ENCODE measurements around the gene FBLN7.

The FBLN7 gene

DNA sequence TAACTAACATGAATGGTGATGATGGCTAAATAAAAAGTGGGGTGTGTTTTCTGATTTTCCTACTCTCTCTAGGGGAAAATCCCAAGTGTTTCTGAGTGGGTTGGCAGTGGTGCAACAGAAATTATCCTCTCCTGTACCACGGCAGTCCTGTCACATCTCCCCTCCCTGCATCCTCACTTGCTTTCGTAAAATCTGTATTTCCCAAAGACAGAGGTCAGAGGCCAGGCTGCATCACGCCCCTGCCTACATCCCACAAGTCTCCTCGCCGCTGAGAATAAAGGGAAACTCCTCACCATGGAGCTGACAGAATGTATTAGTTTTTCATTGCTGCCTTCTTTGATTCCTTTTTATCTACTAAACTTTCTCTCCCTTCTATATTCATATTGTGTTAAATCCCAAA, 13.1 kb downstream of the FBLN7 start:
- H3K36me3 ChIP-seq (ENCODE audit: control insufficient read depth, insufficient read depth, low read length), result no peaks in the 10 kb centered on the region
- no peaks in the 10 kb centered on the region for H3K4me1 ChIP-seq (ENCODE audit: control insufficient read depth, insufficient read depth, low read length)
- H3K27ac ChIP-seq (ENCODE audit: low read depth, low read length), result no peak overlapping the region
- no peak overlapping the region for H3K4me3 ChIP-seq (ENCODE audit: low read depth, low read length)
- H3K27me3 ChIP-seq (ENCODE audit: control insufficient read depth, insufficient read depth, low read length), result no peaks in the 10 kb centered on the region
- H3K9ac ChIP-seq (ENCODE audit: low read depth, low read length), result no peak overlapping the region
- no peaks in the 10 kb centered on the region for H3K9me3 ChIP-seq (ENCODE audit: control insufficient read depth, insufficient read depth, low read length)

DNA sequence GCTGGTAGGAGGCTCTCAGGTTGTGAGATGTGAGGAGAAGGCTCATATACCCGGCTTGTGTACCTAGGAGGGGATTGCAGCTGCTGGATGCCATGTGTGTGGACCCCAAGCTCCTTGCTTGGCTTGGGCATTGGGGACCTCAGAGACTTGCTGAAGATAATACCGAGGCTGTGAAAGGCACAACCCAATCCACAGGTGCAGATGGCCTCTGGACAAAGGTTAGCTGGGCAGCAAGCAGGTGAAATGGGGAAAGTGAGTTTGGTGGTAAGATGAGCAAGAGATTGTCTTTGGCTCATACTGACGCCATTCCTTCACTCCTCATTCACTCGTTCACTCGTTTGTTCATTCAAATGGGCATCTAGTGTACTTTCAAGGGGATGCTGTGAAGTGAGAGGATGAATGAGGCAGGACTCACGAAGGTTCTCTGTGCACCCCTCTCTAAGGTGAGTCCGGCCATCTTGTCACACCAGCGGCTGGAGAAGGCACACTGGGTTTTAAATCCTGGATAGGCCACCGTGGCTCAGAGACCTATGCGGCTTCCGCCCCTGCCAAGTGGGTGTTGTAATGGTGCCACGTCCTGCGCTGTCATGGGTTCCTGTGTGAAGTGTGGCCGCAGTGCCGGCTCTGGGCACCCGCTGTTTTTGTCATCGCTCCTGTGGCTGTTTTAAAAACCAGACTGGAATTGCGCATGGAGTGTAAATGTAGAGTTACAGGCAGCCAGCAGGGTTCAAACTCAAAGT, 13.7 kb downstream of the FBLN7 start:
- no peak overlapping the region for H3K27ac ChIP-seq (ENCODE audit: low read depth, low read length)
- H3K27me3 ChIP-seq (ENCODE audit: control insufficient read depth, insufficient read depth, low read length), result no peaks in the 10 kb centered on the region
- no peak overlapping the region for H3K4me3 ChIP-seq (ENCODE audit: low read depth, low read length)
- H3K36me3 ChIP-seq (ENCODE audit: control insufficient read depth, insufficient read depth, low read length), result no peaks in the 10 kb centered on the region
- H3K9ac ChIP-seq (ENCODE audit: low read depth, low read length), result no peak overlapping the region
- no peaks in the 10 kb centered on the region for H3K9me3 ChIP-seq (ENCODE audit: control insufficient read depth, insufficient read depth, low read length)
- no peaks in the 10 kb centered on the region for H3K4me1 ChIP-seq (ENCODE audit: control insufficient read depth, insufficient read depth, low read length)

DNA sequence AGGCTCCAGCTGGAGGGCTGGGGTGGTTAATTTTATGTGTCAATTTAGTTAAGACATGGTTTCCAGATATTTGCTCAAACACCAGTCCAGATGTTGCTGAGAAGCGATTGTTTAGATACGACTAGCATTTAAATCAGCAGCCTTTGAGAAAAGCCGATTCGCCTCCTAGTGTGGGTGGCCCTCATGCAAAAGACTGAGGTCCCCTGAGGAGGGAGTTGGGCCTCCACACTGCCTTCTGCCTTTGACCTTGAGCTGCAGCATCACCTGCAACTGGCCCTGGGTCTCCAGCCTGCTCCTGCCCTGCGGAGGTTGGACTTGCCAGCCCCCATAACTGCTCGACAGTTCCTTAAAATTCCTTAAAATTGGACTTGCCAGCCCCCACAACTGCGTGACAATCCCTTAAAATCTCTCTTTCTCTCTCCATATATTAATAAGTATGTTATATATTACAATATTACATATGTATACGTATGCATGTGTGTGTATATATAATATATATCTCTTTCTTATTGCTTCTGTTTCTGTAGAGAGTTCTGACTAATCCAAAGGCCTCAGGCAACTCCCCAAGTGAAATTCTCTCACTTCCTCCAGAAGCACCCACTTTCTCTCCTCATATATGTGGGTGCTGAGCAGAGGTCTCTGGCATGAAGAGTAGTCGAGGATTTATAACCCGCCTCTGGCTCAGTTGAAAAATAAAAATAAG, 14.4 kb downstream of the FBLN7 start:
- H3K27me3 ChIP-seq (ENCODE audit: control insufficient read depth, insufficient read depth, low read length), result no peaks in the 10 kb centered on the region
- no peaks in the 10 kb centered on the region for H3K4me1 ChIP-seq (ENCODE audit: control insufficient read depth, insufficient read depth, low read length)
- H3K27ac ChIP-seq (ENCODE audit: low read depth, low read length), result no peak overlapping the region
- no peak overlapping the region for H3K4me3 ChIP-seq (ENCODE audit: low read depth, low read length)
- no peaks in the 10 kb centered on the region for H3K9me3 ChIP-seq (ENCODE audit: control insufficient read depth, insufficient read depth, low read length)
- no peaks in the 10 kb centered on the region for H3K36me3 ChIP-seq (ENCODE audit: control insufficient read depth, insufficient read depth, low read length)
- no peak overlapping the region for H3K9ac ChIP-seq (ENCODE audit: low read depth, low read length)

DNA sequence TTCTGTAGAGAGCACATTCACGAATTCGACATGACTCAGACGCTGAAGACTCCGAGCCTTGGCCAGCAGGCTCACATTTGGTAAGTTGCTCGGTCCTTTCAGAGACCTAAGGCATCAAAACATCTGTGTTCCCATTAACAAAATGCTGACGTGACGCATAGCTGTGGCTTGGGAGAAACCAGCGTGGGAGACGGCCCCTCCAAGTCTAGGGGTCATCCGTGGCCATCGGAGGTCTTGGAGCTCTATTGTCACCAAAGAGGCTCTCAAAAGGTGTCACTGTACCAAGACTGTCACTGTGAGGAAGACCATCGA, 14.9 kb downstream of the FBLN7 start:
- Histone ChIP-seq H3K36me3 (ENCODE audit: control insufficient read depth, insufficient read depth, low read length) (no peaks in the 10 kb centered on the region), H3K27ac (ENCODE audit: low read depth, low read length) (no peak overlapping the region), H3K4me1 (ENCODE audit: control insufficient read depth, insufficient read depth, low read length) (no peaks in the 10 kb centered on the region), H3K9ac (ENCODE audit: low read depth, low read length) (no peak overlapping the region), H3K27me3 (ENCODE audit: control insufficient read depth, insufficient read depth, low read length) (no peaks in the 10 kb centered on the region), H3K4me3 (ENCODE audit: low read depth, low read length) (no peak overlapping the region), H3K9me3 (ENCODE audit: control insufficient read depth, insufficient read depth, low read length) (no peaks in the 10 kb centered on the region)

DNA sequence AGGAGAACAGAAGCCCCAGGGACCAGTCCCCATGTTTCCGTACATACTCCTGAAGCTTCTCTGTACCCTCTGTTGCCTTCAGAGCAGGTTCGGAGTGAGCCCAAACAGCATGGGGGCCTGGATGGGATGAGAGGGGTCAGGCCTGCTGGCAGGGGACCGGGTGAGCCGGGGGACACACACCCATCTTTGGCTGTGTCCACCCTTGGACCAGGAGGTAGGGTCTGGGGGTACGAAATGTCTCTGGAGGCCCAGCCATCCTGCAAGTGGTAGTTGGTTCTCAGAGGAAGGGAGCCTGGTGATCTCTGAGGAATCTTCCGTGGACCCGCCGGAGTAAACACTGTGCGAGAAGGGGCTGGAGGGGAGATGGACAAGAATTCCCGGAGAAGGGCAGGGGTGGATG, 15.3 kb downstream of the FBLN7 start:
- H3K27ac ChIP-seq (ENCODE audit: low read depth, low read length), result no peak overlapping the region
- H3K4me1 ChIP-seq (ENCODE audit: control insufficient read depth, insufficient read depth, low read length), result no peaks in the 10 kb centered on the region
- H3K9ac ChIP-seq (ENCODE audit: low read depth, low read length), result no peak overlapping the region
- H3K9me3 ChIP-seq (ENCODE audit: control insufficient read depth, insufficient read depth, low read length), result no peaks in the 10 kb centered on the region
- no peaks in the 10 kb centered on the region for H3K27me3 ChIP-seq (ENCODE audit: control insufficient read depth, insufficient read depth, low read length)
- H3K4me3 ChIP-seq (ENCODE audit: low read depth, low read length), result no peak overlapping the region
- no peaks in the 10 kb centered on the region for H3K36me3 ChIP-seq (ENCODE audit: control insufficient read depth, insufficient read depth, low read length)

DNA sequence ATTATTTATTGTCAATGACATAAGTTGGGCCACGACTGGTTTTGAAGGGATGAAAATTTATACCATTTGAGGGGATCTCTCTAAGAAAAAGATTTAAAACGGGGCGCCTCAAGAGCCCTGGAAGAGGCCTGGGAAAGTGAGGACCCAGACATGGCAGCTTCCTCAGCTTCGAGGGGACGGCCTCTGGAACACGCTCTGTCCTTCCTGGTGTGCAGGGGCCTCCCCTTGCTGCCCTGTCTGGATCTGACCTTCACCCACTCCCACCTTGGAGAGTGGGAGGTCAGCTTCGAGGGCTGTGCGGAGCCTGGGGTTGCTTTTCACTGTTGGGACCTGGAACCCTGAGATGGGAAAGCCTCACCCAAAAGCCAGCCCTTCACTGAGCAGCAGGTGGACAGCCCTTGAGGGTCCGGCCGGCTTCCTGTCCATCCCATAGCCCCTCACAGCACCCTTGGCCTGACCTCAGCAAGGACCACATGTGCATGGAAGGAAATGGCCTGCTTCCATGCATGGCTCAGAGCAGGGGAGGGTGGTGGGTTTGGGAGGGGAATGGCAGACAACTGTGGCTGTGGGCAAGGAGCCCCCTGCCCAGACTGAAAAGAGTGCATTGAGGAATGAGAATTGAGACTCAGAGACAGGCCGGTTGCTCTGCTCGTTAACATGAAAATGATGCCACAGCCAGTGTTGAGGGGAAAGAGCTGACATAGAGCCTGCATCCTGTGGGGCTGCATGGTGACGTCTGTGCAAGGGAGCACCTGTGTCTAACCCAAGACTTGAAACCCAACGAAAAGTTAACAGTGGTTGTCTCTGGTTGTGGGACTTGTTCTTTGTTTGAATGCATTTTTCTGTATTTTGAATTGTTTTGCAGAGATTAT, 16.3 kb downstream of the FBLN7 start:
- H3K4me3 ChIP-seq (ENCODE audit: low read depth, low read length), result no peak overlapping the region
- no peak overlapping the region for H3K27ac ChIP-seq (ENCODE audit: low read depth, low read length)
- no peak overlapping the region for H3K9ac ChIP-seq (ENCODE audit: low read depth, low read length)
- H3K9me3 ChIP-seq (ENCODE audit: control insufficient read depth, insufficient read depth, low read length), result no peaks in the 10 kb centered on the region
- H3K4me1 ChIP-seq (ENCODE audit: control insufficient read depth, insufficient read depth, low read length), result no peaks in the 10 kb centered on the region
- no peaks in the 10 kb centered on the region for H3K27me3 ChIP-seq (ENCODE audit: control insufficient read depth, insufficient read depth, low read length)
- no peaks in the 10 kb centered on the region for H3K36me3 ChIP-seq (ENCODE audit: control insufficient read depth, insufficient read depth, low read length)

DNA sequence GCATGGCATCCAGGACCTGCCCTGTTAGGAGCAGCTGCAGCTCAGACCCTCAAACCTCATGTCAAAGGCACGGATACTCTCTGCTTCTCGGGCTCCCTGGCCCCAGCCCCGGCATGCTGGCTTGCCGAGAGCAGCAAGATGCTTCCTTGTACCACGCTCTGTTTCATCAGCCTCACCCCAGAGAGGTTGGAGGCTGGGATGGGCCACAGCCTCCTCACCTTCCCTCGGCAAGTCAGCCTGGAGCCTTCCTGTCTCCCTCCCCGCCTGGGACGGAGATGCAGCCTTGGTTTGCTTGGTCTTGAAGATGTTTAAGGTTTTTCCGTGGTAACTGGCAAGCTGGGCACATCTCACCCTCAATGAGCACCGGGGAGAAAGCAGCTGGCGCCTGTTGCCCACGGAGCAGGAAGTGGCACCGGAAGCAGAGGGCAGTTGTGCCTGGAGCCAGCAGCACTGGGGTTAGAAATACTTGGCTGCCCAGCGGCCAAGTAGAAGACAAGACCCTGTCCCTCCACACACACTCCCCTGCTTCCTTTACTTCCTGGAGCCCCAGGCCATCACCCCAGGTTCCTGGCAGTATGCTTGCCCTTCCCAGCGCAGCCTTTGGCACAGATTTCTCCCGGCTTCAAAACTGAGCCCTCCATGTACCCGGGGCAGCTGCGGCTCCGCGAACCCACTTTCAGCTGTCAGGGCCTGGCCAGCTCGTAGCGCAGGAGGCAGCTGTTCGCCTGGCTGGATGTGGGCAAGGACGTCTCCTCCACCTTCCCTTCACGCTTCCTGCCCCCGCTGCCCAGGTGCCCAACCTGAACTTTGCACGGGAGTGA, 17.4 kb downstream of the FBLN7 start:
- Histone ChIP-seq H3K36me3 (ENCODE audit: control insufficient read depth, insufficient read depth, low read length) (no peaks in the 10 kb centered on the region), H3K9ac (ENCODE audit: low read depth, low read length) (no peak overlapping the region), H3K4me1 (ENCODE audit: control insufficient read depth, insufficient read depth, low read length) (no peaks in the 10 kb centered on the region), H3K27me3 (ENCODE audit: control insufficient read depth, insufficient read depth, low read length) (no peaks in the 10 kb centered on the region), H3K9me3 (ENCODE audit: control insufficient read depth, insufficient read depth, low read length) (no peaks in the 10 kb centered on the region), H3K27ac (ENCODE audit: low read depth, low read length) (no peak overlapping the region), H3K4me3 (ENCODE audit: low read depth, low read length) (no peak overlapping the region)

DNA sequence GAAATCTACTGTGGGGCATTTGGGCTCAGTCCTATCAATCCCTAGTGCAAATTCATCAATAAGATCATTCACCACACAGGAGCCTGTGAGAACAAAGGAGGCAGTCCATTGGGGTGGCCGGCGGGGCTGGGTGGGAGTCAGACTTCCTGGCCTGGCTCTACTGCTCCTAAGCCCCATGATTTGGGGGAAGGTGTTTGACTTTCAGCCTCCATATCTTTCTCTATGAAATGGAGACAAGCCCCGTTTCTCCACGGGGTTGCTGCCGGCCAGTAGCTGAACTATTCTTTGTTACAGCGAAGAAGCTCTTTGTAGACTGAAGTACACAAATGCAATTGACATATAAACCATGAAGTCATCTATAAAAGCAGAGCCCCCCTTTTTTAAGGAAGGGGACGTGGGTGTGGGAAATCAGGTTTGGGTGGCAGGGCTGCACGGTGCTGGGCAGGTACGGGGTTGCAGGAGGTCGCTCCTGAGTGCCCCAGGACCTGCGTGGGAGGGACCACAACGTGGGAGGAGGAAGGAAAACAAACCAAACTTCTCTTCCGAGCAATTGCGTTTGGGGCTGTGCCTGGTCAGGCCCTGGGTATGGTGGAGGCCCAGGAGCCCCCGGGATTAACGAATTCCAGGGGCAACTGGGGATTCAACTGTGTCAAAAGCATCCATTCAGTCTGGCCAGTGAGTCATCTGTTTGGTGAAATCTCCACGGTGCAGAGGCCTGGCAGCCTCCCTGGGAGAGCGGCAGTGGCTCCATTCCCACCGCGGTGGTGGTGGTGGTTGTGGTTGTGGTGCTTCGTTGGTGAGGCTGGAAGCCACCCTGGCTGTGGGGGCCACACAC, 18.2 kb downstream of the FBLN7 start:
- H3K36me3 ChIP-seq (ENCODE audit: control insufficient read depth, insufficient read depth, low read length), result no peaks in the 10 kb centered on the region
- H3K9ac ChIP-seq (ENCODE audit: low read depth, low read length), result no peak overlapping the region

DNA sequence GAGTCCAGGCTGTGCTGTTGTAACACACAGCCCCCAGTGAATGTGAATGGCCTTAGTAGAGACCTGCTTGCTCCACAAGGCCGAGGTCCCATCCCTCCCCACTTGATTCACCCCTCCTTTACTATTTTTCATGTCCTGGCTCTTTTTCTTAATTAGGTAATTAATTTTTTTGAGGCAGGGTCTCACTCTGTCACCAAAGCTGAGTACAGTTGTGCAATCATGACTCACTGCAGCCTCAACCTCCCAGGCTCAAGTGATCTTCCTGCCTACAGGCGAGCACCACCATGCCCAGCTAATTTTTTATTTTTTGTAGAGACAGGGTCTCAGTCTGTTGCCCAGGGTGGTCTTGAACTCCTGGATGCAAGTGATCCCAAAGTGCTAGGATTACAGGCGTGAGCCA, 19.3 kb downstream of the FBLN7 start:
- Histone ChIP-seq H3K36me3 (ENCODE audit: control insufficient read depth, insufficient read depth, low read length) (no peaks in the 10 kb centered on the region), H3K27me3 (ENCODE audit: control insufficient read depth, insufficient read depth, low read length) (no peaks in the 10 kb centered on the region), H3K27ac (ENCODE audit: low read depth, low read length) (no peak overlapping the region), H3K4me1 (ENCODE audit: control insufficient read depth, insufficient read depth, low read length) (no peaks in the 10 kb centered on the region), H3K9ac (ENCODE audit: low read depth, low read length) (no peak overlapping the region), H3K9me3 (ENCODE audit: control insufficient read depth, insufficient read depth, low read length) (no peaks in the 10 kb centered on the region), H3K4me3 (ENCODE audit: low read depth, low read length) (no peak overlapping the region)

More for the DNA sequence above, 18.2 kb downstream of the FBLN7 start:
- no peaks in the 10 kb centered on the region for H3K9me3 ChIP-seq (ENCODE audit: control insufficient read depth, insufficient read depth, low read length)
- H3K4me3 ChIP-seq (ENCODE audit: low read depth, low read length), result no peak overlapping the region
- no peaks in the 10 kb centered on the region for H3K27me3 ChIP-seq (ENCODE audit: control insufficient read depth, insufficient read depth, low read length)
- no peak overlapping the region for H3K27ac ChIP-seq (ENCODE audit: low read depth, low read length)
- H3K4me1 ChIP-seq (ENCODE audit: control insufficient read depth, insufficient read depth, low read length), result no peaks in the 10 kb centered on the region

DNA sequence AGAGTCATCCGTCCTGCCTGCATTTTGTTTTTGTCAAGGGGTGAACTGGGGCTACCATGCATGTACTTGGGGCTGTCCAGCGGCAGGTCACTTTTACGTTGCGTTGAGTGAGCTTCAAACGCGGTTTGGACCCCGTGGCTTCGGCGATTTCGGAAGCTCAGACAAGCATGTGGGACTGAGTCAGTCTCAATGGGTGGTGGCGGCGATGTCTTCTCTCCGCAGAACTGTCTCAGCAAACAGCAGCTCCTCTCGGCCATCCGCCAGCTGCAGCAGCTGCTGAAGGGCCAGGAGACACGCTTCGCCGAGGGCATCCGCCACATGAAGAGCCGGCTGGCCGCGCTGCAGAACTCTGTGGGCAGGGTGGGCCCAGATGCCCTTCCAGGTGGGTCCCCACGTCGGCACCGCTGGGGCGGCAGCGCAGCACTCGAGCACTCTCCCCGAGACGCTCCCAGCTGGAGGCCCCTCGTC, 21.3 kb downstream of the FBLN7 start:
- no peaks in the 10 kb centered on the region for H3K27me3 ChIP-seq (ENCODE audit: control insufficient read depth, insufficient read depth, low read length)
- H3K9ac ChIP-seq (ENCODE audit: low read depth, low read length), result no peak overlapping the region
- H3K27ac ChIP-seq (ENCODE audit: low read depth, low read length), result no peak overlapping the region
- H3K4me3 ChIP-seq (ENCODE audit: low read depth, low read length), result no peak overlapping the region
- H3K36me3 ChIP-seq (ENCODE audit: control insufficient read depth, insufficient read depth, low read length), result no peaks in the 10 kb centered on the region
- H3K9me3 ChIP-seq (ENCODE audit: control insufficient read depth, insufficient read depth, low read length), result no peaks in the 10 kb centered on the region
- no peaks in the 10 kb centered on the region for H3K4me1 ChIP-seq (ENCODE audit: control insufficient read depth, insufficient read depth, low read length)
